Measurements from ENCODE around the gene DNER. TPM values are rescaled to one million over a fixed set of nuclear protein-coding genes. Genes with fewer than 3 reads are reported as not detected.
"Not testable (repeated sequence)": the region's sequence is repeated elsewhere in the genome, so short reads cannot be mapped to it uniquely, and the experiment has no call there.

Gene DNER
- total RNA-seq, 1 experiment from 2014 or later: not detected

DNA sequence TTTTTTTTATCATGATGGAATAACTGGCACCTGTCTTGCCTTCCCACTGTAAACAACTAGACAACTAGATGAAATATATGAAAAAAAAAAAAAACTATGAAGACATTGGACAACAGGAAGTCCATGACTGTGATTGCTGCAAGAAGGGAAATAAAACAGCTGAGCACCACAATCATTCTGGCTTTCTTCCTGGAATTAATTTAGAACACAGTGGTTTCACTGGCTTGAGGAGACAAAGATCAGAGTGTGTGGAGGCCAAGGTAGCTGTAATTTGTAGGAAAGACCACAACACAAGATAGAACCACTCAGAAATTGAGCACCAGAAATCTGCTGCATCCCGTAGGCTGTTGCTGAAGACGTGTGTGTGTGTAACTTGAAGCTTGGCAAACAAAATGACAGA lies 322.2 kb downstream of the DNER start:
- in situ Hi-C loops (cut with HindIII; ENCODE audit: low sequenced_read_pairs): no loop called here

DNA sequence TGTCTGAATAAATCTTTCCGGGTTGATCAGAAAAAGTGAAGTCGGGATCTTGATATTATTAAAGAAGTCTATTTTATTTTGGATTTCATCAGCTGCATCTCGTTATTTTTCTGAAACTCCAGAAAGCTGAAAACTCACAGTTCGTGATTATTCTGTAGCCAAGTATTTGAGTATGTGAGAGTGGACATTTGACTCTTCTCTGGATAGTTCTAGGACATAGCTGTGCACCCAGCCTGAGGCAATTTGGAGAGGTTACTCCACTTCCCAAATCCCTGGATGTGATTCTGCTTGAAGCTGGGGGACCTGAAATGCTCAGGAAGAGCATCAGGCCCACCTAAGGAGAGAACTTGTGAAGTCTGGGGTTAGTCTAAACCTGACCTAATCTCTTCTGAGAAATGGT lies 325.6 kb downstream of the DNER start:
- in situ Hi-C loops (cut with HindIII; ENCODE audit: low sequenced_read_pairs): no loop called here
- DNase-seq (ENCODE audit: low spot score): no peak

More for the DNA sequence above, 322.2 kb downstream of the DNER start:
- DNase-seq (ENCODE audit: low spot score): no peak

DNA sequence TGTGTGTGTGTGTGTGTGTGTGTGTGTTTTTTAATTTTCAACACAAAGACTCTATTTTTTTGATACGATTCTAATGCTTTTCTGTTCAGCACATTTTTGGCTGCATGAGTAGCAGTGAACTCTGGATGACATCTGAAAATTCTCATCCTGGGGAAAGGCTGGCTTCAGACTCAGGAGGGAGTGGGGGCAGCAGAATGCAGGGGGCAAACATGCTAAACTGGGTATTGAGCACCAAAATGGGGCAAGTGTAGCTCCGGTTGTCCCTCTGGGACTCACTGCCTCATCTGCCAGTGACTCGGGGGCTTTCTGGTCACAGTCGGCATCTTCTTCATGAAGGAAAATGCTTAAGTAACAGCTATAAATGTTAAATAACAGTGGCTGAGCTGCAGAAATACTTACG lies 326.5 kb downstream of the DNER start:
- in situ Hi-C loops (cut with HindIII; ENCODE audit: low sequenced_read_pairs): no loop called here
- no peak for DNase-seq (ENCODE audit: low spot score)

DNA sequence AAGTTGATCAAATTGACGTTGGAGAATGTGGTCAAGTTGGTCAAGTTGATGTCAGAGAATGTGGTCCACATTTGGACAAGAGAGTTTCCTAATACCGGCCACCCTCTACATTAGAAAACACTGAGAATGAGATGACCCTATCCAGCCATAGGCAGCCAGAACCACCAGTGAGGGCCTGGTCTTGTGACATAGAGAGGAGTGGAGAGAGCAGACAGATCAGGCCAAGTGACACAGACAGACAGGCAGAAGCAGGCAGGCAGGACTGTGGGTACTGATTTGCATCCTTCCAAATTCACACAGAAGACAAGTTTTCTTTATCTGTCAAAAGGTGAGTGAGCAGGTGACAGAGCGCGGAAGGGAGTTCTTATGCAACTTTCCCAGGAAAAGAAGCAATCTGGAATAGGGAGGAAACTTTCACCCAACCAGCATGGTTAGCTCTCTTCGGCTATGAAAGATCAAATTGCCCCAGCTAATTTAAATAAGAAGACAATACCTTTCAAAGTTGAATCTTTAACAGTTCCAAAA lies 334.2 kb downstream of the DNER start:
- in situ Hi-C loops (cut with HindIII; ENCODE audit: low sequenced_read_pairs): no loop called here
- DNase-seq (ENCODE audit: low spot score): no peak

DNA sequence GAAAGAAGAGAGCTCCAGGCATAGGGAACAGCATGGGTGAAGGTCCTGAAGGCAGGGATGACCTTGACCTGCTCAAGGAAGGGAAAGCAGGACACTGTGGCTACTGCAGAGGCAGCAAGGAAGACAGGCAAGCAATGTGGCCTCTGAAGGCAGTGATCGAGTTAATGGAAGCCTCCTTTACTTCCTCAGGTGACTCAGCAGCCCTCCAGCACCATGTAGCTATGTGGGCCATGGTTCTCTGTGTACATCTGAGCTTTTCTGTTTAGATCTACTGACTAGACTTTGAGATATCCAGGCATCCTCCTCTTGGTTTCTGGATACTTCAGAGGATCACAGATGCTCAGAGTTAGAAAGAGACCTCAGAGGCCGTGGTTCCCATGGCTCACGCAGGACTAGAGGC lies 336.0 kb downstream of the DNER start:
- in situ Hi-C loops (cut with HindIII; ENCODE audit: low sequenced_read_pairs): no loop called here
- no peak for DNase-seq (ENCODE audit: low spot score)

DNA sequence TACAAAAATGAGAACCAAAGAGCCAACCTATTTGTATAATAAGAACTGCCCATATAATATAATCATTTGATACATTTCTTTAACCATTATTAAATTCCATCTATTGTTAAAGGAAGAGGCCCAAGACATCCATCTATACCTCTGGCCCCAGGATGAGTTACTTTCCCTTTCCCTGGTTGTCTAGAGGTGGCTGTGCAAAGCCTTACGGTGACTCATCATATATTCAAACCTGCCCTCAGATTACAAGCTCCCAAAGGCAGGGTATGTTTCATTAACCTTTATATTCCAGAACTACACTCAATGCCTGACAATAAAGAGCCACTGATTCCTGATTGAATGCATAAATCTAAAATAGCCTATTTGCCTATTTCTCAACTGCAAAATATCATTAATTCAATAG lies 337.5 kb downstream of the DNER start:
- DNase-seq (ENCODE audit: low spot score): no peak

DNA sequence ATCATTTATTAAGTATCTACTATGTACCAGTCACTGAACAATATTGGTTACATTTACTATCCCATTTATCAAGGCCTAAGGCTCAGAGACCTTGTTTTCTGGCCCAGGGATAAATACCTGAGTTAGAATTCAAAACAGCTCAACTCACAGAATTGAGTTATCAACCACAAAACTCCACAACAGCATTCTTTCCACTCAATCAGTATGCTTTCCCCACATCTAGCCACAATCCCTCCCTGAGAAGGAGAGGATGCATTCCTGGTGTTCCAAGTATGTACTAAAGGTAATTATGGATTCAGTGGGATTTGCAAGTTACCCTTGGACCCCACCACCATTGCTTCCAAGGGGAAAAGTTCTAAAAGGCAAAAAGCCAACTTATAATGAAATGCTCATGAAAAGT lies 339.1 kb downstream of the DNER start:
- DNase-seq (ENCODE audit: low spot score): no peak
- in situ Hi-C loops (cut with HindIII; ENCODE audit: low sequenced_read_pairs): no loop called here

More for the DNA sequence above, 337.5 kb downstream of the DNER start:
- in situ Hi-C loops (cut with HindIII; ENCODE audit: low sequenced_read_pairs): no loop called here

DNA sequence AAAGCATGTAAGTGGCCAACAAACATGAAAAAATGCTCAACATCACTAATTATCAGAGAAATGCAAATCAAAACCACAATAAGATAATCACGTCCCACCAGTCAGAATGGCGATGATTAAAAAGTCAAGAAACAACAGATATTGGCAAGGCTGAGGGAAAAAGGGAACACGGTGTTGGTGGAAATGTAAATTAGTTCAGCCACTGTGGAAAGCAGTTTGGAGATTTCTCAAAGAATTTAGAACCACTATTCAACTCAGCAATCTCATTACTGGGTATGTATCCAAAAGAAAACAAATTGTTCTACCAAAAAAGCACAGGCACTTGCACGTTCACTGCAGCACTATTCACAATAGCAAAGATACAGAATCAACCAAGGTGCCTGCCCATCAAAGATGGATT lies 341.0 kb downstream of the DNER start:
- DNase-seq (ENCODE audit: low spot score); in situ Hi-C loops (cut with HindIII; ENCODE audit: low sequenced_read_pairs): not testable (repeated sequence)

DNA sequence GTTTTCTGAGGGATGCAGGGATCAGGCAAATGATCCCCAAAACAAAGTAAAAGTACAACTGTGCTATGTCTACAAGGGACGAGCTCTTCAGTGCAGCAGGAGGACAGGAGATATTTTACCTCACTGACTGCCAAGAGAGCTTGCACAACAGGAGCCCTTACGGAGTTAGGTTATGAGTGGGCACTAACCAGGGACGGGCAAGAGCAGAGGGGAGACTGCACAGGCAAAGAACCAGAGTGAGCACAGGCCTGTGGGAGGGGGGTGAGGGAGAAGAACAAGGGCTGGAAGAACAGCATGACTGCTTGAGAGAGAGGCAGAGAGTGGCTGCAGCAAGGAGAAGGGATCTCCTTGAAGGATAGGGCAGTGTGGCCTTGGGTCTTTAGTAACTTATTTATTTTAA lies 342.1 kb downstream of the DNER start:
- in situ Hi-C loops (cut with HindIII; ENCODE audit: low sequenced_read_pairs): no loop called here
- no peak for DNase-seq (ENCODE audit: low spot score)

DNA sequence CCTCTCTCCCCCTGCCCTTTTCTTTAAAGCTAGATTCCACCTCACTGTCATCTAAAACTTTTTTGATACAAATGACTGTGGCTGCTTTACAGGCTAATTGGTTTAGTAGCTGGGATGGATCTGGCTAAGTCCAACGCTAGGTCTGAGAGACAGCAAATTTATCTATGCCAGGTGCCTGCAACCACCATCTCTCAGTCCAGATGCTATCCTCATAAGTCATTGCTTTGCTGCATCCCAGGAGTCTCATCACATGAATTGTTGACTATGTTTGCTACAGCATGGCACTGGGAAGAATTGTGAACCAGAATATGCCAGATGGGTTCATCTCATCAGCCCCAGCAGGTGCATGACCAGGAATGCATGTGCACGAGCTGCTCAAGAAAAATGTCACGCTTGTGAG lies 343.3 kb downstream of the DNER start:
- DNase-seq (ENCODE audit: low spot score): peak; percentile 18
- in situ Hi-C loops (cut with HindIII; ENCODE audit: low sequenced_read_pairs): no loop called here

DNA sequence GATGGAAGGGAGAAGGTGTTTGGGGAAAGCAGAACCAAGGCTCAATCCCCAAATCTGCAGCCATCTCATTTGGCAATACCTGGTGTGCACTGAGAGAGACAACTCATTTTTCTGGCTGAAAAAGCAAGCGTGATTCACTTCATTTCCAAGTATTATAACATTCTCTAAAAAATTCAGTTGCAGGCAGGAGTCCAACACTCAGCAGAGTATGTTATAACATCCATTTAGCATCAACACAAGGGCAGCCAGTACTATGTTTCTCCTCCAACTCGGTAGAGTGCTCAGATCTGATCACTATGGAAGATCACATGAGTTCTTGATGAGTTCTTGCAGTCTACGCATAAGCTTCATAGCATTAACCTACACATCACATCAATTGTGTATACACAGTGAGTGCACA lies 343.8 kb downstream of the DNER start:
- DNase-seq (ENCODE audit: low spot score): no peak
- in situ Hi-C loops (cut with HindIII; ENCODE audit: low sequenced_read_pairs): no loop called here

DNA sequence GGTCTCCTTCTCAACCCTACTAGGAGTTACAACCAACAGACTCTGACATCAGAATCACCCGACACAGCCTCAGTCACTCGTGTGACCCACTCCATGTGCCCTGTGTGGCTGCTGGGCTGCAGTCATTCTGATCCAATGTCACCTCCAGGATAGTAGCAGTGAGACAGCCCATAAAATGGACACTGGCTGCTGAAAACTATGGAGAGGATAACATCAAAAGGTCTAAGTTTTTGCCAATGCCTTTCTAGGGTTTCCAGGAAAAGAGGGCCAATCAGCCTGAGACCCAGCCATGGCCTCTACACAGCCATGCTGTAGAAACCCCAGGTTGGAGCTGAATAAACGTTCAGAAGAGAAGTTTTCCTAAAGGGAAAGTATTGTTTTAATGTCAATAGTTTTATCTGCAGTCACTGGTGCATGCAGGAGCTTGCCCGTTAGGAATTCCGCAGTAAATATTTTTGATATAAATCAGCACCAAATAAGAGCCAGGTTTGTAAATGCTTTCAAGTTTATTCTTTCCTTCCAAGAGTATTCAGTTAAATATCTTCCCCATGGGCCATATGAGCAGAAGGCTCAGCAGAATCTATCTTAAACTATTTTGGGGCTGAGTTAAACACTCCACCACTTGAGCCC lies 351.1 kb downstream of the DNER start:
- no peak for DNase-seq (ENCODE audit: low spot score)
- in situ Hi-C loops (cut with HindIII; ENCODE audit: low sequenced_read_pairs): no loop called here

DNA sequence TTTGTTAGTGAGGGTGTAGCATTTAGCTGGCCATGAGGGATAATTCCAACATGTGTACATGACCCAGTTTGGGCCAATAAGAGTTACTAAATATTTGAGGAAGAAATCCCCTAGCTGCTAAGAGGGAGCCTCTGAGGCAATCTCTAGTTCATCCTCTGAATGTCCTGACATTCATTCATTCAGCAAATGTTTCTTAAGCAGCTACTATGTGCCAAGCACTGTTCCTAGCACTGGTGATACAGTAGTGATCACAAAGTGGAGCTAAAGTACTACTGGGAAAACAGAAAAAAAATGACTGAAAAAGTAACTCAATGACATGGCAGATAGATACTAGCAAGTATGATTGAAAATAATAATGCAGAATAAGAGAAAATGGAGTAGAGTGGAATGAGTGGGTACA lies 363.5 kb downstream of the DNER start:
- no peak for DNase-seq (ENCODE audit: low spot score)
- in situ Hi-C loops (cut with HindIII; ENCODE audit: low sequenced_read_pairs): no loop called here

DNA sequence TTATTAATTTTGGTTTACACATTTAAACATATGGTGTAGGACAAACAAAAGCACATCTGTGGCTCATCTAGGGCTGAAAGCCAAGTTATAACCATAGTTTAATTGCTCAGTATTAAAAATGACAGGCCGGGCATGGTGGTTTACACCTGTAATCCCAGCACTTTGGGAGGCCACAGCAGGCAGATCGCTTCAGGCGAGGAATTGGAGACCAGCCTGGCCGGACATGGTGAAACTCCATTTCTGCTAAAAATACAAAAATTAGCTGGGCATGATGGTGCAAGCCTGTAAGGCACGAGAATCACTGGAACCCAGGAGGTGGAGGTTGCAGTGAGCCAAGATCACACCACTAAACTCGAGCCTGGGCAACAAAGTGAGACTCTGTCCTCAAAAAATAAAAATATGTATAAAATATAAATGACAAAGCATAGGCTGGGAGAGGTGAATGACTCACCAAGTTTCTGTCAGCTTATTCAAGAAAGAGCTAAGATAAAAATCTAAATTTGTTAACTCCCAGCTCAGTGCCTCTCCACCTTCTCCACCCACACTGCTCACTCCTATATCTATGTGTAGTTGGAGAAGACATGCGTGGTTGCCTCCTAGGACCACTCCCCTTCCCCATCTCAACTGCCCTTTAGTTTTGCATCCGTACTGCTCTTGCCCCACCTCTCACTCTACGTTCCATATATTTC lies 364.1 kb downstream of the DNER start:
- in situ Hi-C loops (cut with HindIII; ENCODE audit: low sequenced_read_pairs): no loop called here
- DNase-seq (ENCODE audit: low spot score): no peak

DNA sequence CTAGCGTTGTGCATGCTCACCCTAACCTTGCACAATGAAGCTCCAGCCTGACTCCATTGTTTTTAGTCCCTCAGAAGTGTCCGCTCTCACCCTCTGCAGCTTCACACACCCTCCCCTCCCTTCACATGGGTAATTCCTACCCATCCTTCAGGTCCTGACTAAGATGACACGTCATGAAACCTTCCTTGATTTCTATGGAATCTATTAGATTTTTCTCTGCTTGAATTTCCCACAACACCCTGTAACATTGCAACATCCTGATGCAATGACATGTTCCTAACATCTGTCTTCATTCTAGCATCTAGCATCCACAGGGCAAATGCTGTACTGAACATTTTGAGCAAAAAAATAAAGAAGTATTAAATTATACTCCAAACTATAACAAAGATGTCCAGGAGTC lies 366.2 kb downstream of the DNER start:
- in situ Hi-C loops (cut with HindIII; ENCODE audit: low sequenced_read_pairs): no loop called here
- DNase-seq (ENCODE audit: low spot score): no peak

DNA sequence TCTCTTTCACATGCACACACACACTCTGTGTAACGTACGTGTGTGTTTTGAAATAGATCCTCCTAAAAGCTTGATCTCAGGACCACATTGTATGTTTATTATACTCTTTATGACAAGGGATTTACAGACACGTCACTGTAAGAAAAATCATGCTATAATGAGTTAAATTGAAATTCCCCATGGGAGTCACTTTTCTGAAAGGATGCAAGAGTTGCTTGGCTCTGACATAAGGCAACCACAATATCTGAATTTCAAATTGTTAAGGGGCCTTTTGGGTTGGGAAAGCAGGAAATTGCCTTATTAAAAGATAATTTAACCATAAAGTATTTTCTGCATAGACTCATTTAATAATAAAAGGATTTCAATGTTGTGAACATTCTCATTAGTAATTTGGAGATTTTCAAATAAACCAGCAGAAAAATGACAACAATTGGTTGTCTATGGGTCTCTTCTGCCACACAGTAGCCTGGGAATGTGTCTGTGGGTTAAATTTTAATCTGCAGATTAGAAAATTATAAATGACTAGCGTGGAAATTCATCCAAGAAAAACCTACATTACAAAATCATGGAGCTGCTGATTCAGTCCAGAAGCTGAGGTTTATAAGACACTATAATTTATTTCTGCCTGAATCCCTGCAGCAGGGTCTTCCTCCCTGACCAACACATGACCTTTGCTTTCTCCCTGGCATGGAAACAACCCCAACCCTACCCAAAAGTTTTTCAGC lies 367.4 kb downstream of the DNER start:
- no peak for DNase-seq (ENCODE audit: low spot score)
- in situ Hi-C loops (cut with HindIII; ENCODE audit: low sequenced_read_pairs): no loop called here

DNA sequence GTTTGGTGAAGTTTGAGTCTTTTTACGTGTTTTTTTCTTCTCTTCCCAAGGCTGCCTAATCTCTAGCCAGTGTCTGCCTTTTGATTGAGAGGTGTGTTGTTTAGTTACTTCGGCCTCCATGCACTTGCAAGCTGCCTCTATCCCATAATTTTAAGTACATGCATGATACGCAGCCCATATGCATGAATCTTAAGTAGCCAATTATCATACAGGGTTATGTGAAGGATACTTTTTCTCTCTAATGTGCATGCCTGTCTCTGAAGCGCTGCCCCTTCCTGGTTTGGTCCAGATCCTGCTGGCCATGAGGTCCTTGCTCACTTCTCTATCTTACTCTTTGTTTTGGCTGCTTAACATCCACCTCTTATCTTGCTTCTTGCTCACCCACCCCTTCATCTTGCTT lies 369.4 kb downstream of the DNER start:
- DNase-seq (ENCODE audit: low spot score): no peak
- in situ Hi-C loops (cut with HindIII; ENCODE audit: low sequenced_read_pairs): no loop called here

DNA sequence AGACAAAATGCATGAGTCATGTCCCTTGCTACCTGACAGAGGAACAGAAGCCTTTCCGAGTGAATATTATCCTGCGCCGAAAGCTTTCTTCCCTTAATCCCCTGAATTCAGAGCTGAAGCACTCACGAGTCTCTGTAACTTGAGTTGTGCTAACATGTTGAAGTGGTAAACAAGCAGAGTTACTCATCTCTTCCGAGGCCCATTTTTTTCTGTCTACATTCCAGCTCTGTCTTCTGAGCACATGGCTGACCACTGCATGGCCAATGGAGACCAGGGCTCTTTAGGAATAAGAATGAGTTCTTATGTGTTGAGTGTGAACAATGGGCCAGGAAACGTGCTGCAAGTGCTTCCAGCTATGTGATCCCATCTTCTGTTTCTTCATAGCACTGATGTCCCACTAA lies 370.2 kb downstream of the DNER start:
- no peak for DNase-seq (ENCODE audit: low spot score)
- in situ Hi-C loops (cut with HindIII; ENCODE audit: low sequenced_read_pairs): no loop called here

DNA sequence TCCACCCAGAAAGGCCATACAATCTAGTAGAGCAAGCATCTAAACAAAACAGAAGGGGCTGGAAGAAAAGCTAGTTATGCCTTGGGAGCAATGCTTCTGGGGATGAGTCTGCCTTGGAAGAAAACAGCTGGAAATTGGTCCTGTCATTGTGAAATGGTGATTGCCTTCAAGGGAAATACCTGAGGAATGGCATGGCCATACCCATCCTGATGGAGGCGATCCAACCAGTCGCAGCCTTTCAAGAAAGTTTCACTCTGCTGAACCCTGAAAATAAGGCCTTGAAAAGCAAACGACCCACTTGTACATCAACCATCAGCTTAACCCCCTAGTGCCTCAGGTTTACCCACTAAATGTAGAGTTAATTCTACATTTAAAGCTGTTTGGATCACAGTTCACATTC lies 370.7 kb downstream of the DNER start:
- DNase-seq (ENCODE audit: low spot score): no peak
- in situ Hi-C loops (cut with HindIII; ENCODE audit: low sequenced_read_pairs): no loop called here

DNA sequence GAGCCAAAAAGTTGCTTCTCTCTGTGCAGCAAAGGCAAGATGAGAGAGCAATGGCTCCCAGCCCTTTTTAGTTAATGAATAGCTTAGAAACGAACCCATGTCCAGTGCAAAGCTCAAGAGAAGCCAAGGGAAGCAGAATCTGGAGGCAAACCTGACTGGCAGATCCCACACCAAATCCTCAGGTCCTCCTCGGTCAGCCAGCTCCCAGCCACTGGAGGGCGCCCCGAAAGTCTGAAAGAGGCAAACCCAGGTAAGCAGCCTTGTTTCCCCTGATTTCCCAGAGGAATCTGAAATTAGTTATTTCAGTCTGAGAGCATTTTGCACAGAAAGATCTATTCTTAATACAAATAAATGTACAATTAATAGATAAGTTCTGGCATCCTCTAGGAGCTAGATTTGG lies 372.0 kb downstream of the DNER start:
- peak; percentile 37 for DNase-seq (ENCODE audit: low spot score)
- in situ Hi-C loops (cut with HindIII; ENCODE audit: low sequenced_read_pairs): no loop called here
